Cardiac septum (tissue), 1 donor: ENCODE measurements around the gene CD300A. TPM values are rescaled to one million over a fixed set of nuclear protein-coding genes. Genes with fewer than 3 reads are reported as not detected.

ENCODE experiments used
- DNase-seq: peaks from one replicate; pipeline ENCODE4 v3.0.0-alpha.2; 2020; ENCODE audit warnings: low spot score
- intact Hi-C: fragments of 100-400 bp; cut with DNase I; formaldehyde crosslinking; loops from one replicate; pipeline ENCODE4 v1.14.0; 2022
- total RNA-seq: library from RNA; stranded (reverse); fragmentation: NEBNext Ultra II Directional; extraction: Animal tissue kit (Norgen Biotek cat#: 25700); gene quantifications from one replicate; pipeline ENCODE4 v1.2.1, GENCODE V29; 2021
- donor health status: DM: no; HTN: no; CAD: no.

Gene CD300A
- total RNA-seq, 1 donor from 2014 or later, result 2.6 TPM

DNA sequence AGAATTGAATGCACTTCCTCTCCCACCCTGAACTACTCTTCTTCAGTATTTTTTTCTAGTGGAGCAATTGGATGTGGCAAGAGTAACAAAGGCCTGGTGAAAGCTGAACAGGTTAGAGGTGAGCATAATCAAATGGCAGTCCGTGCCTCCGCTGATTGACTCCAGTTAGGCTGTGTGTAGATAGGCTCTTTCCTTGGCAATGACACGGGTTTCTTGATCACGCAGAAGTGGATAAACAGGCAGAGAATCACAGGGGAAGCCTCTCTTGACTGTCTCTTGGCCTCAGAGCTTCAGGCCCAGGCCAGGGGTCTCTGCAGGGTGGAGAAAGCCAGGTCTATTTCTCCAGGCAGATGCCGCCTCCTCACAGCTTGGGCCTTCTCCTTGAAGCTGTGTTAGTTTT lies 60.6 kb downstream of the CD300A start:
- DNase-seq, result peak; percentile 58
- intact Hi-C loops, result no loop called here

GRCh38 chr17:74527756-74528155 lies 61.3 kb downstream of the CD300A start:
- no peak for DNase-seq
- intact Hi-C loops, result no loop called here

DNA sequence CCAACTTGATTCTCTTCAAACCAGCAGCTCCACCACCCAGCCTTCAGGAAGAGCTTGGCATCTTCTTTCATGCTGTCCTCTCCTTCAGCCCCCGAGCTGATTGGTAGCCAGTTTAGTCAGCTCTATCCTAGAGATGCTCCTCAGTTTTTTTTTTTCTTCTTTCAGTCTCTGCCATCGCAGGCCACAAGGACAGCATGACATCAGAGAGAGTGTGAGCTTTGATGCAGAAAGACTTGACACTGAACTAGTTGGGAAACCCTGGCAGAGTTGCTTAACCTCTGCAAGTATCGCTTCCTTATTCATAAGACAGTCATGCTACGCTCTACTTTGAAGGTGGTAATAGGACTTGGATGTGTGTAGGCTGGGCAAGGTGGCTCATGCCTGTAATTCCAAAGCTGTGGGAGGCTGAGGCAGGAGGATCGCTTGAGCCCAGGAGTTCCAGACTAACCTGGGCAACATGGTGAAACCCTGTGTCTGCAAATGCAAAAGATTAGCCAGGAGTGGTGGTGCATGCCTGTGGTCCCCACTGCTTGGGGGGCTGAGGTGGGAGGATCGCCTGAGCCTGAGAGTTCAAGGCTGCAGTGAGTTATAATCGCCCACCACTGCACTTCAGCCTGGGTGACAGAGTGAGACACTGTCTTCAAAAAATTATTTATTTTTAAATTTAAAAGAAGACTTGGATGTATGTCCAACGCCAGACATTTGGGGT lies 62.2 kb downstream of the CD300A start:
- DNase-seq, result peak; percentile 80

GRCh38 chr17:74529243-74529642 lies 62.8 kb downstream of the CD300A start:
- DNase-seq, result no peak
- intact Hi-C loops, result no loop called here

More for the DNA sequence above, 62.2 kb downstream of the CD300A start:
- intact Hi-C loops, result no loop called here

- intact Hi-C loops, result no loop called here
- DNase-seq, result peak; percentile 26
These were observed 64.4 kb downstream of the CD300A start for GRCh38 chr17:74530831-74531150.

- intact Hi-C loops, result no loop called here
- DNase-seq, result peak; percentile 63
These were observed 64.9 kb downstream of the CD300A start, which contains the start of gene CD300LB for GRCh38 chr17:74531231-74531761. TSS of gene CD300LB (minus strand) at chr17:74531475. CDS start at chr17:74531350, 125 bp downstream.

- DNase-seq, result peak; percentile 90
- intact Hi-C loops, result no loop called here
These were observed 65.7 kb downstream of the CD300A start for GRCh38 chr17:74532115-74532514.

Other genes starting within 250 kb of the CD300A start
- gene DNAI2, start 192.4 kb upstream of the CD300A start, total RNA-seq, result not detected
- gene KIF19, start 140.4 kb upstream of the CD300A start, total RNA-seq, result 0.08 TPM
- gene BTBD17, start 104.8 kb upstream of the CD300A start, total RNA-seq, result not detected
- gene GPR142, start 99.1 kb upstream of the CD300A start, total RNA-seq, result 0.16 TPM
- 31.7 TPM for gene GPRC5C, start 34.5 kb upstream of the CD300A start, total RNA-seq
- not detected for gene CD300LB, start 64.8 kb downstream of the CD300A start, total RNA-seq
- 0.24 TPM for gene CD300C, start 79.5 kb downstream of the CD300A start, total RNA-seq
- not detected for gene CD300H, start 100.9 kb downstream of the CD300A start, total RNA-seq
- not detected for gene CD300LD, start 125.6 kb downstream of the CD300A start, total RNA-seq
- gene CD300E, start 157.1 kb downstream of the CD300A start, total RNA-seq, result 0.67 TPM
- gene CD300LF, start 246.3 kb downstream of the CD300A start, total RNA-seq, result 0.46 TPM